HG02852 (cell line): Measurements from ENCODE around the gene FIBCD1.
"Not testable (repeated sequence)": the region's sequence is repeated elsewhere in the genome, so short reads cannot be mapped to it uniquely, and the experiment has no call there.

ENCODE experiments used
- ATAC-seq: cut with Tn5 transposase; IDR thresholded peaks from one replicate; pipeline ENCODE4 v1.9.1; 2021; ENCODE audit warnings: mild to moderate bottlenecking, moderate library complexity; ENCODE audit not compliant: unreplicated experiment

Gene FIBCD1

DNA sequence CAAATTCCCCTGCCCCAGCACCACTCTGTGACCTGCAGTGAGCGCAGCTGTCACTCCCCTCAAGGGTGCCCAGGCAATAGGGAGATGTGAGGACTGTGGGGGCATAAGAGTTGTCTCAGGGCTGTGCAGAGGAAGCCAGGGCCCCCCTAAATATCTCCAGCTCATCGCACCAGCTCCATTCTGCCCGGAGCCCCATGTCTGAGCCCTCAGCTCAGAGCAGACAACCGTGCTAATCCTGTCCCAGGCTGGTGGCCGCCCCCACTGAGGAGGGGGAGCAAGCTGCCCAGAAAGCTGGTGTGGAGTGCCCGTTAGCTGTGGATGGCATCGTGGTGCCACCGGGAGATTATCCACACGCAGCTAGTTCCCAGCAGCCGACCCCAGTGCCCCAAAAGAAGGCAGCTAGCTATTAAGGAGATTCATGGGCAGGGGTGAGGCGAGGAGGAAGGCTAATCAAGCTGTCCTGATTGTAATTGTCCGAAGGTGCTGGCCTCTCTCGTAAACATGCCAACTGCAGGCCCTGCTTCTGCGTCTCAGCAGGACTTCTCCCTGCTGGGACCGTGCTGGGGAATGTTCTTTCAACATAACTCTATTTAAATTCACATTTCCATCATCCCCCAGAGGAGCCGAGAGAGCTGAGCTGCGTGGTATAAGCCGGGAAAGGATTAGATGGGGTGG lies 17.0 kb upstream of the FIBCD1 start:
- ATAC-seq: no peak

DNA sequence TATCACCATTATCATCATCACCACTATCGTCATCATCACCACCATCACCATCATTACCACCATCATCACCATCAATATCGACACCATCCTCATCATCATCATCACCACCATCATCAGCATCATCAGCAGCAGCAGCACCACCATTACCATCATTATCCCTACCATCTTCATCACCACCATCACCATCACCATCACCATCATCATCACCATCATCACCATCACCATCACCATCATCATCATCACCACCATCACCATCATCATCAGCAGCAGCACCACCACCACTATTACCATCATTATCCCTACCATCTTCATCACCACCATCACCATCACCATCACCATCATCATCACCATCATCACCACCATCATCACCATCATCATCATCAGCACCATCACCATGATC lies 15.9 kb upstream of the FIBCD1 start:
- ATAC-seq: not testable (repeated sequence)

DNA sequence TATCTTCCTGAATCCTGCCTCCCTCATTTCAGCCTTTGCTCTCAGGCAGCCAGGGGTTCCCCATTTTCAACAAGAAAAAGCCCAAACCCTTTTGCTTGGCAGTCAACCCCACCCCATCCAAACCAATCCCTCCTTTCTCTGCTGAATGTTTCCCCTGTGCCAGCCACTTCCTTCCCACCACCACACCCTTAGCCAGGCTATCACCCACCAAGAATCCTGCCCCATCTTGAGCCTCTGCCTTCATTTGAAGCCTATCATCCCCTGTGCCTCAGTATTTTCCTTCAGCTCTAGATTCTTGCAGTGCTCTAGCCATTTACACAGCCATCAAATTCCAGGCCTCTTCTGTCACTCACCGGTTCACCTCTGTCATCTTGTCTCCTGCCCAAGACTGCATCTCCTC lies 15.3 kb upstream of the FIBCD1 start:
- no peak for ATAC-seq

DNA sequence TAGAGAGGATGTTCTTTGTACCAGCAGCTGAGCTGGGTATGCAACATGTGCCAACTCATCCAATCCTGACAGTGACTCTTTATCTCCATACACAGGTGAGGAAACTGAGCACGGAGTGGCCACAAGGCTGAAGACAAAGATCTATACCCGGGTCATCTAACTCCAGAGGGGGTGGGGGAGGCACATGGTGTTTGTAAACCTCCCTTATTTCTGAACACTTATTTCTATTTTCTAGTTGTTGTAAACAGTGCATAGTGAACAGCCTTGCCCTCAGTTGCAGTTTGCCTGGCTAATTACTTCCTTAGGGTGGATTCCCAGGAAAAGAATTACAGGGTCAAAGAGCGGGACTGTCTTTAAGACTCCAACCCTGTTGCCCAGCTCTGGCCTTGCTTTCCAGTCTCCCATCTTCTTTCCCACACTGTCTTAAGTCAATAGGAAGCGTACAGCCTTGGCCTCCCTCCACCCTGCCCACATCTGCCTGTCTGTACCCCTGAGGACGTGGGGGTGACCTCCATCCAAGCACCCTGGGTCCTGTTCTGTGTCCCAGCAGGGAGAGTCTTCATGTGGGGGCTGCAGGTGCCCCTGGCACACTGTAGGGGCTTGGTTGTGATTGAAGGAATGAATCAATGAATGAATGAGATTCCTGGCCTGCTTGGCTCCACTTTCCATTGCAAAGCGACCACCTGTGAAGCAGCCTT lies 13.2 kb upstream of the FIBCD1 start:
- no peak for ATAC-seq

DNA sequence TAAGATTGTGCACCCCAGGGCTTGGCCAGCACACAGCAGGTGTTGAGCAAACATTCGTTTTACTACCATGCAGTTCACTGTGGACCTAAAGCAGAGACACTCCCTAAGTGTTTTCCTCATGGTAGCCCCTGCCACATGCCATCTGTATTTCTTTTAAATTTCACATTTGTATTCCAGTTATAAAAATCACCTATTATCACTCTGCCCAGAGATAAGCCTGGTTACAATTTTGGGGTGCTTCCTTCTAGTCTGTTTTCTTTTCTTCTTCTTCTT lies 10.9 kb upstream of the FIBCD1 start:
- ATAC-seq: no peak

DNA sequence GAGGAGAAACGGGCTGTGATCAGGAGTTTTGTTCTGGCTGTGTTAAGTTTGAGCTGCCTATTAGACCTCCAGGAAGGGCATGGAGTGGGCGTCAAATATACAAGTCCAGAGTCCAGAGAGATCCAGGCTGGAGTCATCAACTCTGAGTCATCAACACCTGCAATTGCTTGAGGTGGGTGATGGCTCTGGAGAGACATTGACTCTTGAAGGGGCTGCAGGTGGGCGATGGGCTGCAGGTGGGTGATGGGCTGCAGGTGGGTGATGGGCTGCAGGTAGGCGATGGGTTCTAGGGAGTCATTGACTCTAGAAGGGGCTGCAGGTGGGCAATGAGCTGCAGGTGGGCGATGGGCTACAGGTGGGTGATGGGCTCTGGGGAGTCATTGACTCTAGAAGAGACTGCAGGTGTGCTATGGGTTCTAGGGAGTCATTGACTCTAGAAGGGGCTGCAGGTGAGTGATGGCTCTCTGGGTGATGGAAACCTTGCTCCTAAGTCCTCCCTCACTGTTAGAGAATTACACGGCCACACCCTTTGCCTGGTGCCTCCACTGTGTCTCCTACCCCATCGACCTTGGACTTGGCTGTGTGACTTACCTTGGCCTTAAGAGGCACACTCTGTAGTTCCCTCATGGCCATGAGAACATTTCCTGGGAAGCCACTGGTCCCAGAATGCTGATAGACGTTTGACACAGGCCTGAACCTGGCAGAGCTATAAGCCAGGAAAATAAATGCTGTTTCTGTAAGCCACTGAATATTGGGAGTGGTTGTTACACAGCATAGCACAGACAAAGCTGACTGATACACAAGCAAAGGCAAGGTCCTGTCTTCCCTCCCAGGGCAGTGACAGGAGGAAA lies 10.4 kb upstream of the FIBCD1 start:
- no peak for ATAC-seq

DNA sequence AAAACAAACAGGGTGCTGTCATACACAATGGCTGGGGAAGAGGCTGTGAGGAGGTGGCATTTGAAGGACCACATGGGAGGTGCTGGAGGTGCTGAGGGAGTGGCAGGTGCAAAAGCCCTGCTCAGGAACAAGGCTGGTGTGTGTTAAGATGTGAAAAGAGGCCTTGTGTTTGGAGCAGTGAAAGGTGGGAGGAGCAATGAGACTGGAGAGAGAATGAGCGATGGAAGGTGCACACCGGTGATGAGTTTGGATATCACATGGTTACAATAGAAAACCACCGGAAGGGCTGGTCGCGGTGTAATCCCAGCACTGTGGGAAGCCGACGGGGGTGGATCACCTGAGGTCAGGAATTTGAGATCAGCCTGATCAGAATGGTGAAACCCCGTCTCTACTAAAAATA lies 9.2 kb upstream of the FIBCD1 start:
- ATAC-seq: no peak

DNA sequence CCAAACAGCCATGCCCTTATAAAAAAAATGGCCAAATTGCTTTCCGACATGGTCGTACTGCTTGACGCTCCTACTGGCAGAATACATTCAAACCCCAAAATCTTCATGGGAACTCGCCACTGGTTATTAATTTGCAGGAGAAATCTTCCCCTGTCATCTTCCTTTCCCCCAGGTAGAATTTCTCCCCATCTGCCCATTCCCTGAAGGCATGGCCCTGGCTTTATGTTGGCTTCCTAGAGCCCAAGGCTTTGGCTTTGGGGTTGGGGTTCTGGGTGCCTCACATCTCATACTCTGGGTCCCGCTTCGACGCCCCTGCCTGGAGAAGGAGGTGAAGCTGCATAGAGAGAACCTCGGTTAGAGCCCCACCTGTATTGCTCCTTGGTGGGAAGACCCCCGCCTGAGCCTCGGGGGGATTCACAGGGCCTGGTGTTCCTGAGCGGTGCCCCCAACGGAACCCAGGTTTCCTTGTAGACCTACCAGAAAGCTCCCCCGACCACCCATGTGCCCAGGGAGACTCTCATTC lies 8.6 kb upstream of the FIBCD1 start:
- ATAC-seq: no peak

DNA sequence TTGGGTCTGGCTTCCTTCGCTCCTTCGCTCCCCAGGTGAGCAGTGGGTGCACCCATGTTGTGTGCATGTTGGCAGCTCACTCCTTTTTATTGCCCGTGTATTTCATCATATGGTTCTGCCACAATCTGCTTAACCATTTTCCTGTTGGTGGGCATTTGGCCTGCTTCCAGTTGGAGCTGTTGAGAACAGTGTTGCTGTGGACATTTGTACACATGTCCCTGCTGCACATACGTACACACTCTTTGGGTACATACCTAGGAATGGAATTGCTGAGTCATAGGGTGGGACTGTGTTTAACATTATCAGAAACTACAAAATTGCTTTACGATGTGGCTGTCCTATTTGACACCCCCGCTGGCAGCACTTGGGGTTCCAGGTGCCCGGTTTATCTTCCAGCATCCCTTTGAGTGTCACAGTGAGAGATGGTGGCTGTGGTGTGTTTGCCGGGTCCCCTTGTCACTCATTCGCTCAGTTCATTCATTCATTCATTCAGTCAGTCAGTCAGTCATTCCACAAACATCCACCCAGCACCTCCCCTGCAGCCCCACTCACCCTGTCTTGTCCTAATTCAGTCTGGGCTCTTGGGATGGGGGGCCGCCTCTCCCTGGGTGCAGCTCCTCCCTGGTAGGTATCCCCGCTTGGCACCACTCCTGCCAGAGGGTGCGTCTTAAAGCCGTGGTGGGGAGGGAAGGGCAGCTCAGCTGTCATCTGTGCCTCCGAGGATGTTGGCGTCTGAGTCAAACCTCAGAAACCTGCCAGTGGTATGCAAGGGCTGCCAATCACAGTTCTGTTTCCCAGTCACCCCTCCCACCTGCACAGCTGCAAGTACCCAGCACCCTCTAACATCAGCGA lies 7.9 kb upstream of the FIBCD1 start:
- ATAC-seq: no peak

DNA sequence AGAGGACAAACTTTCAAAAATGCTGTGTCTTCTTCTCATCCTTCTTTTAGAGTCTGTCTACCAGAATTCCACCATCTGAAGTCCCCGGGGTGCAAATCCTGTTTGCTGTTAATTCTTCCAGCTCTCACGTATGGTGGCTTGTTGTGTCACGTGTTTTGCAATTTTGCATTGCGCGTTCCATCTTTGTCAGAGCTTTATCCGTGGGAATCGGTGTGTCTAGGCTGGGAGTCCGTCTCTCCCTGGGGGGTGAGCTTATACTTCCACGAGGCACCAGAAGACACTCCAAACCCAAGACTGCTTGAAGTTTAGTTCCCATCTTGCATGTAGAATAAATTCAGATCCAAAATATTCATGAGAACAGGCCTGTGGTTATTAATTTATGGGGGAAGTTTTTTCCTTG lies 6.1 kb upstream of the FIBCD1 start:
- no peak for ATAC-seq

DNA sequence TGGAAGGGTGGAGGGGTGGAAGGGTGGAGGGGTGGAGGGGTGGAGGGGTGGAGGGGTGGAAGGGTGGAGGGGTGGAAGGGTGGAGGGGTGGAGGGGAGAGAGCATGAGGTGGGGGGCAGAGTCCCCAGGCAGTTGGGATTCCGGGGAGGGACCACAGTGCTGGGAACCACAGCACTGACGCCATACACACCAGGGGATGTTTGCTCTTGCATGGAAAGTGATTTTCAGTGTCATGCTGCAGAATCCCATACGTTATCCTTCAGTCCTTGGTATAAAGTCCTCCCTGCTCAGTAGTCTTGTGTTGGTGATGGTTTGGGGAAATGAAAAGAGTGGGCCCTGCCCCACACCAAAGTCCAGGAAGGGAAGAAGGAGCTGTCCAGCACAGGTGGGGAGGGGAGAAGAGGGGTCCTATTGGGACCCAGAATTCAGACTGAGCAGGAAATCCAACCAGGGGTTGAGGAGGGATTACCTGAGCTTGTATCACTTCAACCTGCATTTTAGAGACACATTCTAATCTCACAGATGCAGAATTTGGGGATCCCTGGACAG lies 5.5 kb upstream of the FIBCD1 start:
- no peak for ATAC-seq

DNA sequence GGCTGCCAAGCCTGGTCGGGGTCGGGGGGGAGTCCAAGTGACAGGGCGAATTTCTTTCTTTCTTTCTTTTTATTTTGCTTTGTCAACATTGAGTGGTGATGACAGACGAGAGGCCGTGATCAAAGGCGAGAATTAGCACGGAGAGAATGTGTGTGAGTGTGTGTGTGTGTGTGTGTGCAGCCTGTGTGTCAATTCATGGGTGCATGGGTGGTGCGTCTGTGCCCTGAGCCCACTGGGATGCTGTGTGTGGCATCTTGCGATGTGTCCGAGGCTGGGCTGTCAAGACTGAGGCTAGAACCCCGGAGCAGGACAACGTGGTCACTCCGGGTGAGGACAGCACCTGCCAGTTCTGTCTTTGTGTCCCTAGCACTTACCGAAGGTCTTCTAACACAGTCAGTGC lies 4.7 kb upstream of the FIBCD1 start:
- no peak for ATAC-seq

DNA sequence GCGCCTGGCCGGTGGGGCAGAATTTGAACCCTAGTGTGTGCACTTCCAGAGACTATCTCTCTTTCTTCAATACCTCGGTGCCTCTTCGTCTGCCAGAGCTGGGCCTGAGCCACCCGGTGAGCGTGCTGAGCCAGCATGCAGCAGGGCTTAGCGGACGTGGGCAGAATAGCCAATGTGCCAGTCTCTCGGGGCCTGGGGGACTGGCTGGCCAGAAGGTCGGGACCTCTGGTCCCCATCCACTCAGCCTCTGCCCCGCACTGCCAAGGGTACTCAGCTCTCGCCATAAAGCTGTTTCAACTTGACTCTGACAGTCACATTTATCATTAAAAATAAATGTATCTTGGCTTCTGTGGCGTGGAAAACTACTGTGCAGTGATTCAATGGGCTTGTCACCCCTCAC lies 4.2 kb upstream of the FIBCD1 start:
- ATAC-seq: no peak

DNA sequence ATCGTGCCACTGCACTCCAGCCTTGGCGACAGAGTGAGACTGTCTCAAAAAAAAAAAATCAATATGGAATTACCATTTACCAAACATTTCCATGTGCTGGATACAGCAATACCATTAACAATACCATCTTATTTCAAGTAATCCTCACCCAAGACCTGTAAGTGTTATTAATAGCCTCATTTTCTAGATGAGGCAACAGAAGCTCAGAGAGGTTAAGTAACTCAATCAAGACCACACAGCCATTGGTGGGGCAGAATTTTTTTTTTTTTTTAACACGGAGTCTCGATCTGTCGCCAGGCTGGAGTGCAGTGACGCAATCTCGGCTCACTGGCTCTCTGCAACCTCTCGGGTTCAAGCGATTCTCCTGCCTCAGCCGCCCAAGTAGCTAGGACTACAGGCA lies 3.6 kb upstream of the FIBCD1 start:
- ATAC-seq: no peak

DNA sequence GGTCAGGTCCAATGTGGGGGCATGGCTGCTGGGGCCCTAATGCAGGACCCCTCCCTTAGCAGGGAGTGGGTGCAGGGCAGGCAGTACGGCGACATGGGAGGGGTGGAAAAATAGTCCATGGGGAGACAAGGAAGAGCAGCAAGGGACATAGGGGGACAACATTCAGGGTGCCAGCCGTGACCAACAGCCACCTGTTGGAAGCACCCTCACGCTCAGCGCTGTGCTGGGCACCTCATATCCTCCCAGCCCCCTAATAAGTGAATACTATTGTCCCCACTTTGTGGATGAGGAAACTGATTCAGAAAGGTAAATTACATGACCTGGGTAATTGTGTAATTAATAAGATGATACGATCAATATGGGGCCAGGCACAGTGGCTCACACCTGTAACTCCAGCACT lies 3.0 kb upstream of the FIBCD1 start:
- ATAC-seq: no peak

DNA sequence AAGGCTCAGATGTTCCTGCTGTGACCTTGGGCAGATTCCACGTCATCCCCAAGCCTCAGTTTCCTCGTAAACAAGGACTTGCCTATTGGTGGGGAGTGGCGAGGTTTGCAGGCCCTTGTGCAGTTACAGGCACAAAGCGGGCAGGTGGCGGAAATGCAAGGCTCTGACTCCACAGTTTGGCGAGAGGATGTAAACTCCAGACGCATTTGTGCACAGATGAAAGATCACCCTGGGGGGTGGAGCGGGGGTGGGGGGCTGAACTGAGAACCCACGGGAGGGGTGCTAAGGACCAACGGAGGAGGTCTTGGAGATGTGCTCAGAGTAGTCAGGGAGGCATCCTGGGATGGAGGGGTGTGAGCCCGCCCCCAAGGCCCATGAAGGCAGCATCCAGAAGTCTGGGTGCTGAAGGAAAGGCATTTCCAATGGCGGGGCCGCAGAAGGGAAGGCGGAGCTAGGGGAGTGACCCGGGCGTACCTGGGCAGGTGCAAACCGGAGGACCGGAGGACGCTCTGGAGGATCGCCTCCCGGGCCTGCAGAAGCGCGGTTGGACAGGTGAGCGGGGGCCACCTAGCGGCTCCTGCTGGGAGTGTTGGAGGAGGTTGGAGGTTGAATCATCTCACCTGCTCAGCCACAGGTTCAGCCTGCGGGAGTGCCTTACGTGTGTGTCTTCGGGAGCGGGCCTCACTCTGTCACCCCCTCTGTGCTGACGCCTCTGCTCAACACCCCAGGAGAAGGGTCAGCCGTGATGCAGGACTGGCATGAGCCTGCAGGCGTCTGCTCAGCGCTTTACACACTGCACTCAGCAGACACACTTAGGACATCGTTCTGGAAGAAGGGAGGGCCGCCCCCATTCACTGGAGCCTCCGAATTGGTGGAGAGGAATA lies 1.9 kb upstream of the FIBCD1 start:
- no peak for ATAC-seq

DNA sequence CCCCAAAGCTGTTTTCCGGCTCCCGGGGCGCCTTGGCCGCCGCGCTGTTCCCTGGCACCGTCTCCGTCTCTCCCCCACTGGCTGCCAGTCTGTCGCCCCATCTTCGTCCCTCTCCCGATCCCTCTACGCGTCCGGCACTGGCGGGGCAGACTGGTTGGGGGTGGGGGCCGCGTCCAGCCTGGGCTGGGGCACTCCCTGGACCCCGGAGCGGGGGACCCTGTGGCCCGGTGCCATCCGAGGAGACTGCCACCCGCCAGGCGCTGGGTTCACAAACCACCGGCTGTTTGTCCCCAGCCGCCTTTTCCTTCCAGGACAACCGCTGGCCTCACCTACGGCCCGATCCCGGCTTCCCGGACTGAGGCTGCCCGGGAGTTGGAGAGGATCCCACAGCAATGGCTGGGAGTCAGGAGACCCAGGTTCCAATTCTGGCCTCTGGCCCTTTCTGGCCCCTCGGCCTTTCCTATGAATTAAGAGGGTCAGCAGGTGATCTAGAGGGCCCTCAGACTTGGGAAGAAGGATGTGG lies 1.0 kb upstream of the FIBCD1 start:
- ATAC-seq: no peak

DNA sequence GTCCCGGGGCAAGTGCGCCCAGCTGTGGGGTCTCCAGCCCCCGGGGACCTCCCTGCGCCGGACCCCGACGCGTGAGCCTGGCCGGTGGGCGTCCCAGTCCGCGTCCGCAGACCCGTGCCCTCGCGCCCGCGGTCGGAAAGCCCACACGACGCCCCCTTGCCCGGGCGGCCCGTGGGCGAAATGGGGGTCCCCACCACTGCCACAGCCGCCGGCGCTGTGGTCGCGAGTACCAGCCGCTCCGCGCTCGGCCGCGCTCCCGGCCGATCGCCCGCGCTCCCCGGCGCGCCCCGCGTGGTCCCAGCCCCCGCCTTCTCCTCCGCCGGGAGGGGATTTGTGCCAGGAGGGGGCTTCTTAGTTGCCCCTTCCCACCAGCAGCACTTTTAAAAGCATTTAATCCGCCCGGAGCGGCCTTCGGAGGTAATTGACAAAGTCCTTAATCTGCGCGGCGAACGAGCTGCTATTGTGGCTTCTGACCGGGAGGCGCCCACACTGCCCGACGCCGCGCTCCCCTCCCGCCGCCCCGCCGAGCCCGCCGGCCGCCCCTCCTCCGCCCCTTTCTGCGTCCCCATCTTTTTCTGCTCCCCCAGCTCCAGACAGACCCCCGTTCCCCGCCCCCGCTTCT lies 469 bp upstream of the FIBCD1 start:
- no peak for ATAC-seq

DNA sequence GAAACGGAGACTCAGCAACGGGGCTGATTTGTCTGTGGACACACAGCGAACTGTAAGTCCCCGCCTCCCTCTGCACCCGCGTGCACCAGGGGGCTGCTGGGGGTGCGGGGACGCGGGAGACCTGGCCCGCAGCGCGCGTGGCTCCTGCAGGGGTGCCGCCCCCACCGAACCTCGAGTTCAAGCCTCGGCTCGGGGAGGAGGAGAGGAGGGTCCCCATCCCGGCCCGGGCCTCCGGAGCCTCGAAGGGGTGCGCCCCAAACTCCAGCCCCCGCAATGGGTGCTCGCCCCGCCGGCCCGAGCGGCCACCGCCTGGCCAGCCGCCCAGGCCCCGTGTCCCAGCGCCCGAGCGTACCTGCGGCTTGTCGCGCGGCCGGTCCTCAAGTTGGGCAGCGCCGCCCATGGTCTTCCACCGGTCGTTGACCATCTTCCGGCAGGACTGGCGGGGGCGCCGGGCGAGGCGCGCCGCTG lies 829 bp downstream of the FIBCD1 start:
- ATAC-seq: no peak
